ENCODE measurements around the gene TDO2.

The TDO2 gene

GRCh38 chr4:155954939-155955338, 51.4 kb downstream of the TDO2 start:
- no peak for DNase-seq

- no peak for DNase-seq
Observed at GRCh38 chr4:155956461-155956860, 53.0 kb downstream of the TDO2 start.

GRCh38 chr4:155959417-155959816, 55.9 kb downstream of the TDO2 start:
- no peak for DNase-seq

- DNase-seq: no peak
Observed at GRCh38 chr4:155960522-155960921, 57.0 kb downstream of the TDO2 start.

- DNase-seq: no peak
Observed at GRCh38 chr4:155961575-155961974, 58.1 kb downstream of the TDO2 start.

GRCh38 chr4:155962767-155963166, 59.3 kb downstream of the TDO2 start:
- no peak for DNase-seq

GRCh38 chr4:155964016-155964891, 60.8 kb downstream of the TDO2 start:
- no peak for DNase-seq

- no peak for DNase-seq
Observed at GRCh38 chr4:155966171-155966570, 62.7 kb downstream of the TDO2 start.

GRCh38 chr4:155966731-155967395, 63.4 kb downstream of the TDO2 start:
- DNase-seq: no peak
